ENCODE data around the gene PPP2R2D. TPM values are rescaled to one million over a fixed set of nuclear protein-coding genes. Genes with fewer than 3 reads are reported as not detected.

Gene PPP2R2D
- total RNA-seq, 4 donors from 2014 or later: 18.6 to 27.5 (median 22.1) TPM

DNA sequence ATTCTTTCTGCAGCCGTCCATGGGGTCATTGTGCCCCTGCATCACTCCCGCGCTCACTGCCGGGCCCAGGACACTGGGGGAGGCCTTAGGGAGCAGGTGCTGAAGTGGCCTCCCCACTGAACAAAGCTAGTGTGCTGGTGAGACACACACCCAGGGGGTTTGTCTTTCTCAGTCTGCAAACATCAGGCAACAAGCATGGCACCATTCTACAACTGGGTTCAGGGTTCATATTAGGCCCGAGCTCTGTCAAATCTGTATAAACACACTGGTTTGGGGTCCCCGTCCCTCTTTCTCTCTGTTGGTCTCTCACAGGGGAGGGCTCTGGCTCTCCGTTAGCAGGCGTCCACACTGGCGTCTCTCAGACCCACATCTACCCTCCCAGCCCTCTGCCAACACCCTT is 11.1 kb upstream of the PPP2R2D start:
- Histone ChIP-seq H3K4me3 (no peak overlapping the region), H3K9me3 (no peaks in the 10 kb centered on the region), H3K4me1 (peaks cover 0 to 13% (median 0%) of the 10 kb centered on the region in 3 donors), H3K36me3 (no peaks in the 10 kb centered on the region), H3K27ac (no peak overlapping the region), H3K27me3 (peaks cover 0 to 68% (median 0%) of the 10 kb centered on the region in 4 donors)
- TF ChIP-seq POLR2A (IDR thresholded peaks at IDR 0.05): no peak
- TF ChIP-seq, protein P1, sequence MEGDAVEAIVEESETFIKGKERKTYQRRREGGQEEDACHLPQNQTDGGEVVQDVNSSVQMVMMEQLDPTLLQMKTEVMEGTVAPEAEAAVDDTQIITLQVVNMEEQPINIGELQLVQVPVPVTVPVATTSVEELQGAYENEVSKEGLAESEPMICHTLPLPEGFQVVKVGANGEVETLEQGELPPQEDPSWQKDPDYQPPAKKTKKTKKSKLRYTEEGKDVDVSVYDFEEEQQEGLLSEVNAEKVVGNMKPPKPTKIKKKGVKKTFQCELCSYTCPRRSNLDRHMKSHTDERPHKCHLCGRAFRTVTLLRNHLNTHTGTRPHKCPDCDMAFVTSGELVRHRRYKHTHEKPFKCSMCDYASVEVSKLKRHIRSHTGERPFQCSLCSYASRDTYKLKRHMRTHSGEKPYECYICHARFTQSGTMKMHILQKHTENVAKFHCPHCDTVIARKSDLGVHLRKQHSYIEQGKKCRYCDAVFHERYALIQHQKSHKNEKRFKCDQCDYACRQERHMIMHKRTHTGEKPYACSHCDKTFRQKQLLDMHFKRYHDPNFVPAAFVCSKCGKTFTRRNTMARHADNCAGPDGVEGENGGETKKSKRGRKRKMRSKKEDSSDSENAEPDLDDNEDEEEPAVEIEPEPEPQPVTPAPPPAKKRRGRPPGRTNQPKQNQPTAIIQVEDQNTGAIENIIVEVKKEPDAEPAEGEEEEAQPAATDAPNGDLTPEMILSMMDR (IDR thresholded peaks at IDR 0.05): no peak
- WGBS, 2 donors: 87 to 94% methylated on average over 5 to 9 of the region's 9 CpGs
- intact Hi-C loops (cut with DNase I): loop anchor here (10.0 kb wide), 1 partner anchor 255 kb away; no protein-coding TSS in a partner anchor
- no peak for DNase-seq

DNA sequence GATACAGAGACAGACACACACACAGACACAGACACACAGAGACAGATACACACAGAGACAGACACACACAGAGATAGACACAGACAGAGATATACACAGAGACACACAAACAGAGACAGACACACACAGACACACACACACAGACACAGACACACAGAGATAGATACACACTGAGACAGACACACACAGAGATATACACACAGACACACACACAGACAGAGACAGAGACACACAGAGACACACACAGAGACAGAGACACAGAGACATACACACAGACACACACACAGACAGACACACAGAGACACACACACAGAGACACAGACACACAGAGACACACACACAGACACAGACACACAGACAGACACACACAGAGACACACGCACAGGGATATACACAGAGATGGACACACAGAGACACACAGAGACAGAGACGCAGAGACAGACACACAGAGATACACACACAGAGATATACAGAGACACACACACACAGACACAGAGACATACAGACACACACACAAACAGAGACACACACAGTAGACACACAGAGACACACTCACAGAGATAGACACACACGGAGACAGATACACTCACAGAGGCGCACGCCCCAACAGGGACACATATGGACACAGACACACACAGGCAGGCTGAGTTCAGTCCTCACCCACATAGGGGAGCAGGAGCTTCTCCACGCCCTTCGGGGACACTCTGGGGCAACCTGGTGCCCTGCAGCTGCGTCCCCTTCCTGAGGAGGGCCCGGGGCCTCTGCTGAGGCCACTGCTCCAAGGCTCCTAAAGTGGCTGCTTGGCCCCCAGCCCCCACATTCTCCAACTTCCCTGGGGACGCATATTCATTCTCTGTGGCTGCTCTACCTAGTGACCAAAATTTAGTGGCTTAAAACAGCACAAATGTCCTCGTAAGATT is 10.3 kb upstream of the PPP2R2D start:
- no peak for DNase-seq
- Histone ChIP-seq H3K4me3 (no peak overlapping the region), H3K27ac (no peak overlapping the region), H3K4me1 (peaks cover 0 to 8% (median 0%) of the 10 kb centered on the region in 3 donors), H3K27me3 (peaks cover 0 to 68% (median 0%) of the 10 kb centered on the region in 4 donors), H3K36me3 (no peaks in the 10 kb centered on the region), H3K9me3 (no peaks in the 10 kb centered on the region)
- no peak for TF ChIP-seq POLR2A (IDR thresholded peaks at IDR 0.05)
- TF ChIP-seq, protein P1 (IDR thresholded peaks at IDR 0.05): no peak
- WGBS, 2 donors: 94 to 95% methylated on average over 7 to 8 of the region's 11 CpGs
- intact Hi-C loops (cut with DNase I): no loop called here

DNA sequence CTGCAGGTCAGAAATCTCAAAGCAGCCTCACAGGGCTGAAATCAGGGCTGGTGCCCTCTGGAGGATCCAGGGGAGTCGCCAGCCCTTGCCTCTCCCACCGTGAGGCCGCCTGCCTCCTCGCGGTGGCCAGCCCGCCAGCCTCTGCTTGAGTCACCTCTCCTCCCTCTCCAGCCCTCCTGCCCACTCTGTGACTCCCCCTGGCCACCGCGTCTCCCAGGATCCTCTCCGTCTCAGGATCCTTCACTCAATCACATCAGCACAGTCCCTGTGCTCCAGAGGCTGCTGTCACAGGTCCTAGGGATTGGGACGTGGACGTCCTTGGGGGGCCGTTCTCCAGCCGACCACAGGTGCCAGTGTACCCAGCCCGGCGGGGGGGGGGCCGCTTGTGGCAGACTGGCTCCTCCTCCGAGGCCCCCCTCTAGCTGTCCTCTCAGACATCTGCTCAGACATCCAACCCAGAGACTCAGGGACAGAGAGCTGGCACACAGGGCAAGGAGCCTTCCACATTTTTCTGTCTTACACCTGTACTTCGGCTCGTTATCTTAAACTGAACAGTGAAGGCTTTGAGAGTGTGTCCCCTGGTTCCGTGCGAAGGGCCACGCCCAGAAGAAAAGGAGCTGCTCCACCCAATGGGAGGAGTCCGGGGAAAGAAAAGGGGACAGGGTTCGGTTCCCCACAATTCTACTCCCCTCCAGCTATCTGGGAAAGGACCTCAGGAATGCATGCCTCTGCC is 9.4 kb upstream of the PPP2R2D start:
- 50 to 63% methylated on average over 11 to 17 of the region's 24 CpGs for WGBS, 2 donors
- Histone ChIP-seq H3K27me3 (peaks cover 0 to 60% (median 0%) of the 10 kb centered on the region in 4 donors), H3K4me3 (no peak overlapping the region), H3K4me1 (peaks cover 0 to 7% (median 0%) of the 10 kb centered on the region in 3 donors), H3K9me3 (no peaks in the 10 kb centered on the region), H3K27ac (no peak overlapping the region), H3K36me3 (no peaks in the 10 kb centered on the region)
- no peak for TF ChIP-seq POLR2A (IDR thresholded peaks at IDR 0.05)
- TF ChIP-seq, protein P1 (IDR thresholded peaks at IDR 0.05): no peak
- DNase-seq: no peak
- intact Hi-C loops (cut with DNase I): no loop called here

DNA sequence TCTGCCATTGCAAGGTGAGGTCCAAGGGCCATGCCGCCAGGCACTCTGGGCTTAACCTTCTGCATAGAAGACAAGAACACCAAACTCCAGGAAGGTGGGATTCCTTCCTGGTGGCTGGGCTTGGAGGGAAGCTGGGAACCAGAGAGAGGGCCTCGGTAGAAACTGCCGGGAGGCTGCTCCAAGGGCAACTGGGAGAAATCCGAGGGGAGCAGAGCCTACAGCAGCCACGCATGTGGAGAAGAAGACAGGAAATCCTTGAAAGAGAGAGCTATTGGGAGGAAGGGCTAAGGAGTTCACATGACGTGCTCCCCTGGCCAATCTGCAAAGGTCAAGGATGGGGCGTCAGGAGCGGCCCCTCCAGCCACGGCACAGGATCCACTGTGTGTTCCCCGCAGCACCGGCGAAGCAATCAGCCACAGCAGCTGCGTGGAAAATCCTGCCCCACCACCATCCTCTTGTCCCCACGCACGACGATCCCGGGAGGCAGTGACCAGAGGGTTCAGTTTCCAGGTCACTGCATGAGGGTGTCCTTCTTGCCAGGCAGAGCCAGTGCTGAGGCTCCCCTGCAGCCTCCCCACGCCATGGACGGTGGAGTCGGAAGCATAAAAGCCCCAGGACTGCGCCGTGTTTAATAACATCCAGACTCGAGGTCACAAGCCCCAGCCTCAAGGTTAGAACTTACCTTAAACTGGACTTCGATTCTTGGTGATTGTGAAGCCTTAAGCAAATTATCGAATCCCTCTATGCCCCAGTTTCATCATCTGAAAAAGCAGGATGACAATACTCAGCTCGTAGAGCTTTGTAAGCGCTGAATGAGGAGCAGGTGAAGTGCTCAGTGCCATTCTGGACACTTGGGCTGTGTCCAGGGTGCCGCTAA is 8.6 kb upstream of the PPP2R2D start:
- DNase-seq: no peak
- 79 to 80% methylated on average over 21 to 25 of the region's 28 CpGs for WGBS, 2 donors
- no peak overlapping the region for H3K27ac ChIP-seq
- no peaks in the 10 kb centered on the region for H3K9me3 ChIP-seq
- H3K4me3 ChIP-seq: no peak overlapping the region
- no peaks in the 10 kb centered on the region for H3K36me3 ChIP-seq
- TF ChIP-seq POLR2A (IDR thresholded peaks at IDR 0.05): no peak
- TF ChIP-seq, protein P1 (IDR thresholded peaks at IDR 0.05): no peak
- peaks cover 0 to 7% (median 0%) of the 10 kb centered on the region in 3 donors for H3K4me1 ChIP-seq
- intact Hi-C loops (cut with DNase I): no loop called here
- peaks cover 0 to 58% (median 0%) of the 10 kb centered on the region in 4 donors for H3K27me3 ChIP-seq
